ENCODE data around the gene CIPC. TPM values are rescaled to one million over a fixed set of nuclear protein-coding genes. Genes with fewer than 3 reads are reported as not detected.

Gene CIPC
- total and polyA plus RNA-seq, 2 experiments from 2014 or later: 16.5 to 35.3 TPM

DNA sequence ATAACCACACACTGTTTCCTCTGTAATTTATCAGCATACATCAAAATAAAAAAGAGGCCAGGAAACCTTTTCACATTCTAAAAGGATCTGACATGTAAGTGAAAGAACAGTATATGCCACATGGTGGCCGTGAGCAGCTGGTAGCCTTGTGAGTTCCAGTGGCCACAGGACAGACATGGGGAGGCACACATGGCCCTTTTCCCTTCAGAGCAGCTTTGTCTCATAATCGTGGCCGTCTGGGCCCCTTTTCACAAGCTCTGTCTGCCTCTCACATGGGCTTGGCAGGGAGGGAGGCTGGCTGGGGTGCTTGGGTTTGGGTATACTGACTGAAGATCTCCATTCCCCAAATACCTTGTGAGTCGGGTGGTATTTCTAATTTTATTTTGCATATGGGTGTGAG is 45.0 kb downstream of the CIPC start:
- Histone ChIP-seq H3K36me3 (no peaks in the 10 kb centered on the region), H3K9me3 (ENCODE audit: low read depth) (no peaks in the 10 kb centered on the region), H3K27ac (no peak overlapping the region), H3K4me3 (no peak overlapping the region), H3K4me1 (ENCODE audit: low read depth) (peaks cover 2% of the 10 kb centered on the region), H3K27me3 (peaks cover 82% of the 10 kb centered on the region)
- no peak for TF ChIP-seq CTCF (IDR thresholded peaks at IDR 0.05; ENCODE audit: low read depth, low read length)
- DNase-seq (ENCODE audit: low read depth in 1 of 2, low spot score in 1 of 2): no peak

DNA sequence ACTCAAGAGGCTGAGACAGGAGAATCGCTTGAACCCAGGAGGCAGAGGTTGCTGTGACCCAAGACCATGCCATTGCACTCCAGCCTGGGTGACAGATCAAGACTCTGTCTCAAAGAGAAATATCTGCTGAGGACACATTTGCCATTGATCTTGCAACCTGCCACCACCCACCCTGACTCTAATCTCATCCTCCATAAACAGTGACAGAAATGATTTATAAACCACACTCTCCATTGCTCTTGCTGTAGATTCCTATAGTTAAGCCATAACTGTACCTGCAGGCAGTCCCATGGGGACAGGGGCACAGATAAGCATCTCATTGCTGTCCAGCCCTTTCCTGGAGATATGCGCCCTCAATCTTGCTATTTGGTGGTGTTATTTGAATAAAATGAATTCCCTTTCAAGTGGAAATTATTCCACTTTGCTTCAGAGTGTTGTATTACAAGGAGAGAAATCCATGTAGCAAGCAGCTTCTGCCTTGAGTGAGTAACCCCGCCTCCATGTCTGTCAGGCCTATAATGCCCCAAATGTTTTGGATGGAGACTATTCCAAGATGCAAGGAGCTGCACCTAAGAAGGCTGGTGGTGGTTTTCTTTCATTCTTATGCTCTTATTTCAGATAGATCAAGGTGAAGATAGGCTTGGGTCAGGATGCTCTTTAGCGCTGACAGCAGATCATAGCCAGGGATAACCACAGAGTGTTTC is 46.5 kb downstream of the CIPC start:
- no peak for DNase-seq (ENCODE audit: low read depth in 1 of 2, low spot score in 1 of 2)
- Histone ChIP-seq H3K27me3 (peaks cover 70% of the 10 kb centered on the region), H3K9me3 (ENCODE audit: low read depth) (no peaks in the 10 kb centered on the region), H3K36me3 (no peaks in the 10 kb centered on the region), H3K27ac (no peak overlapping the region), H3K4me3 (no peak overlapping the region), H3K4me1 (ENCODE audit: low read depth) (peaks cover 2% of the 10 kb centered on the region)
- TF ChIP-seq CTCF (IDR thresholded peaks at IDR 0.05; ENCODE audit: low read depth, low read length): no peak

GRCh38 chr14:77145975-77146740 is 48.1 kb downstream of the CIPC start:
- no peaks in the 10 kb centered on the region for H3K9me3 ChIP-seq (ENCODE audit: low read depth)
- peaks cover 56% of the 10 kb centered on the region for H3K27me3 ChIP-seq
- H3K36me3 ChIP-seq: no peaks in the 10 kb centered on the region
- no peak overlapping the region for H3K27ac ChIP-seq
- H3K4me1 ChIP-seq (ENCODE audit: low read depth): no peaks in the 10 kb centered on the region
- no peak overlapping the region for H3K4me3 ChIP-seq
- no peak for DNase-seq (ENCODE audit: low read depth in 1 of 2, low spot score in 1 of 2)
- no peak for TF ChIP-seq CTCF (IDR thresholded peaks at IDR 0.05; ENCODE audit: low read depth, low read length)

DNA sequence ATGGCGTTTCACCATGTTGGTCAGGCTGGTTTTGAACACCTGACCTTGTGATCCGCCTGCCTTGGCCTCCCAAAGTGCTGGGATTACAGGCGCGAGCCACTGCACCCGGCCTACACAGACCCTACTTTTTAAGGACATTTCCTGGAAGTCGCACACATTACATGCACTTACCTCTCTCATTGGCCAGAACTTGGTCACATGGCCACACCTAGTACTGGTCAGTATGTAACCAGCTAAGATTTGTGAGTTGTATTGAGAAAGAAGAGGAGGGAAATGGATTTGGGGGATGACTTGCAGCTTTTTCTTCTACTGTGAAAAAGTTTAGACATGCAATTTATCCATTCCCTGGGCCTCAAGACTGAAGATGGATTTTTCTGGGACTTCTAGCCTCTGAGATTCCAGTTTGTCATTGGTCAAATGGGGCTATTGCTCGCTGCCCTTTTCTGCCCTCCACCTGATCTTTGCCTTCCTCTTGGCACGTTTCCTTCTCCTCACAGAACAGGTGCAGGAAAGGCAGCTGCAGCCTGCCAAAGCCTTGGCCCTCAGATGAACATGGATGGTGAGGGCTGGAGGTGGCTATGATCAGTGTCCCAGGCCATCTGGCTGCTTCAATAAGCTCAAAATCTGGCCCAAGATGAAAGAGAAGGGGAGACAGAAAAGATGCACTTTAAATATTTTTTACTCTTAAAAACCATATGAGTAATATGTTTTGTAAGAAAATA is 50.6 kb downstream of the CIPC start:
- Histone ChIP-seq H3K36me3 (no peaks in the 10 kb centered on the region), H3K27me3 (peaks cover 33% of the 10 kb centered on the region), H3K9me3 (ENCODE audit: low read depth) (no peaks in the 10 kb centered on the region), H3K4me1 (ENCODE audit: low read depth) (no peaks in the 10 kb centered on the region), H3K27ac (no peak overlapping the region), H3K4me3 (no peak overlapping the region)
- DNase-seq (ENCODE audit: low read depth in 1 of 2, low spot score in 1 of 2): no peak
- TF ChIP-seq CTCF (IDR thresholded peaks at IDR 0.05; ENCODE audit: low read depth, low read length): no peak

- DNase-seq (ENCODE audit: low read depth in 1 of 2, low spot score in 1 of 2): peak; percentile 33 to 43
- Histone ChIP-seq H3K36me3 (no peaks in the 10 kb centered on the region), H3K9me3 (ENCODE audit: low read depth) (no peaks in the 10 kb centered on the region), H3K4me1 (ENCODE audit: low read depth) (no peaks in the 10 kb centered on the region), H3K27ac (no peak overlapping the region), H3K27me3 (peaks cover 7% of the 10 kb centered on the region), H3K4me3 (no peak overlapping the region)
- TF ChIP-seq CTCF (IDR thresholded peaks at IDR 0.05; ENCODE audit: low read depth, low read length): peak; percentile 70
Measured at GRCh38 chr14:77151245-77151644, 53.2 kb downstream of the CIPC start.
